Keratinocyte (primary cell): ENCODE results near the gene PSD2. TPM values are rescaled to one million over a fixed set of nuclear protein-coding genes. Genes with fewer than 3 reads are reported as not detected.

ENCODE experiments used
- DNase-seq: peaks from one replicate; pipeline ENCODE4 v3.0.0-alpha.2; 2011; ENCODE audit warnings: low read depth, missing footprints, low spot score
- FAIRE-seq: peaks from 2 replicates; lab custom pipeline; 2011; peaks lifted over from hg19 to GRCh38; lab: Jason Lieb, UNC
- H2AFZ ChIP-seq: 2 replicates; pipeline ENCODE4 v1.6.0; 2012; ENCODE audit warnings: low read length, control low read depth, inconsistent platforms; ENCODE audit not compliant: control insufficient read depth
- H3K27ac ChIP-seq: 2 replicates; pipeline ENCODE4 v1.5.1; 2011; ENCODE audit warnings: low read length; ENCODE audit not compliant: control insufficient read depth, insufficient read depth
- H3K27me3 ChIP-seq: 3 replicates; pipeline ENCODE4 v1.6.0; 2011; ENCODE audit warnings: low read length; ENCODE audit not compliant: control insufficient read depth, insufficient read depth; ENCODE audit errors: extremely low read depth
- H3K36me3 ChIP-seq, 2 experiments: 2 replicates in 1 of 2; 3 replicates in 1 of 2; pipeline ENCODE4 v1.5.1; 2011; ENCODE audit warnings: low read length in 2 of 2, mild to moderate bottlenecking in 1 of 2; ENCODE audit not compliant: control insufficient read depth in 2 of 2, insufficient read depth in 2 of 2; ENCODE audit errors: extremely low read depth in 1 of 2
- H3K4me1 ChIP-seq: 3 replicates; pipeline ENCODE4 v1.5.1; 2011; ENCODE audit warnings: low read length; ENCODE audit not compliant: control insufficient read depth, insufficient read depth; ENCODE audit errors: extremely low read depth
- H3K4me2 ChIP-seq: 3 replicates; pipeline ENCODE4 v1.6.0; 2011; ENCODE audit warnings: low read depth, low read length; ENCODE audit not compliant: control insufficient read depth, insufficient read depth; ENCODE audit errors: extremely low read depth
- H3K4me3 ChIP-seq, 3 experiments: fragments of 200-600 bp in 1 of 3; sonication (generic) in 1 of 3; 2 replicates in 2 of 3; 3 replicates in 1 of 3; pipeline ENCODE4 v1.5.1; 2011 to 2016; ENCODE audit warnings: low read length in 3 of 3, mild to moderate bottlenecking in 3 of 3, control low read depth in 2 of 3, inconsistent platforms in 1 of 3, low read depth in 1 of 3, mixed read lengths in 1 of 3, mixed run types in 1 of 3, moderate library complexity in 1 of 3; ENCODE audit not compliant: control insufficient read depth in 2 of 3, insufficient read depth in 2 of 3; ENCODE audit errors: extremely low read depth in 1 of 3
- H3K79me2 ChIP-seq: 2 replicates; pipeline ENCODE4 v1.6.0; 2012; ENCODE audit warnings: low read length; ENCODE audit not compliant: control insufficient read depth, insufficient read depth
- H3K9ac ChIP-seq: 3 replicates; pipeline ENCODE4 v1.6.0; 2011; ENCODE audit warnings: low read length; ENCODE audit not compliant: control insufficient read depth, insufficient read depth; ENCODE audit errors: extremely low read depth
- H3K9me1 ChIP-seq: 3 replicates; pipeline ENCODE4 v1.6.0; 2011; ENCODE audit warnings: low read length; ENCODE audit not compliant: control insufficient read depth, insufficient read depth; ENCODE audit errors: extremely low read depth
- H3K9me3 ChIP-seq: 2 replicates; pipeline ENCODE4 v1.5.1; 2012; ENCODE audit warnings: low read depth, low read length; ENCODE audit not compliant: control insufficient read depth
- H4K20me1 ChIP-seq: 3 replicates; pipeline ENCODE4 v1.6.0; 2011; ENCODE audit warnings: low read length; ENCODE audit not compliant: control insufficient read depth, insufficient read depth; ENCODE audit errors: extremely low read depth
- EZH2 ChIP-seq: IDR thresholded peaks from one replicate; pipeline ENCODE4 v1.6.1; 2012; ENCODE audit warnings: inconsistent platforms, mild to moderate bottlenecking, low read length, moderate library complexity
- dilution Hi-C: fragments of 300-500 bp; cut with MboI; formaldehyde crosslinking; loops from one replicate; pipeline ENCODE4 v1.7.0; 2020; ENCODE audit warnings: low sequenced_read_pairs; ENCODE audit not compliant: extremely low pct_ligation_motif_present
- polyA plus RNA-seq, 5 experiments: library from polyadenylated mRNA; depleted of rRNA in 3 of 5; stranded (reverse) in 3 of 5; stranded (forward) in 1 of 5; unstranded in 1 of 5; fragments of >200 nt; gene quantifications; 1 replicate in 1 of 5; 2 replicates in 3 of 5; 3 replicates in 1 of 5; pipeline versions ENCODE4 v1.2.1 to v1.2.3, GENCODE V29; 2011 to 2012; ENCODE audit warnings: missing spikeins in 2 of 5, low read depth in 1 of 5, low replicate concordance in 1 of 5
- TF ChIP-seq, protein P1 (sequence below), 3 experiments: IDR thresholded peaks in 1 of 3; conservative IDR thresholded peaks in 1 of 3; optimal IDR thresholded peaks in 1 of 3; 2 replicates in 2 of 3; 3 replicates in 1 of 3; pipeline versions ENCODE3 to v1.5.1; 2011; ENCODE audit warnings: low read length in 3 of 3, mild to moderate bottlenecking in 3 of 3, moderate library complexity in 2 of 3, control low read depth in 1 of 3, inconsistent platforms in 1 of 3; ENCODE audit not compliant: insufficient read depth in 2 of 3; ENCODE audit errors: extremely low read depth in 1 of 3

The PSD2 gene
- polyA plus RNA-seq, 1 donor (not counting 4 experiments of a cell fraction or from before 2014, with no cell fraction given): not detected

DNA sequence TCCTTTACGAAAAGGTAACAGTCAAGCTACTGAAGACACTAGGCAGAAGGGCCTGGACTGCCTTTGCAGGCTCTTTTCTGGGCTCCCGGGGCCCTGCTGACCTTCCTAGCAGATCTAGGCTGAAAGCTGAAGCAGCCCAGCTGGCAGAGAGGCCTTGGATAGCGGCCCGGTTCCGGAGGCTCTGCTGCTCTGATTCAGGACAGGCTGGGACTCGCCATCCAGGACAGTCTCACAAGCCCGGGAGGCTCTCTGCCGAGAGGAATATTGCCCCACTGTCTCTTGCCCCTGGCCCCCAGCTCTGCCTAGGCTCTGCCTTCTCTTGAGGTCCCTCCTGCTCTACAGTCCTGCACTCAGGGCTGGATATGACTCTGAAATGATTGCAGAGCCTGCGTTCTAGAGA, 67.8 kb downstream of the PSD2 start:
- H3K79me2 ChIP-seq: no peaks in the 10 kb centered on the region
- DNase-seq (no peak), FAIRE-seq (no peak)
- no peak overlapping the region for H3K27ac ChIP-seq
- peak overlapping the region; percentile 54 for H2AFZ ChIP-seq
- H3K9me1 ChIP-seq: no peaks in the 10 kb centered on the region
- no peaks in the 10 kb centered on the region for H3K9me3 ChIP-seq
- peak overlapping the region; percentile 42 for H3K4me2 ChIP-seq
- H3K4me1 ChIP-seq: peaks cover 17% of the 10 kb centered on the region
- H3K4me3 ChIP-seq: no peak overlapping the region
- dilution Hi-C loops: no loop called here
- no peaks in the 10 kb centered on the region for H4K20me1 ChIP-seq
- no peak overlapping the region for H3K9ac ChIP-seq
- no peaks in the 10 kb centered on the region for H3K36me3 ChIP-seq
- TF ChIP-seq, protein P1, sequence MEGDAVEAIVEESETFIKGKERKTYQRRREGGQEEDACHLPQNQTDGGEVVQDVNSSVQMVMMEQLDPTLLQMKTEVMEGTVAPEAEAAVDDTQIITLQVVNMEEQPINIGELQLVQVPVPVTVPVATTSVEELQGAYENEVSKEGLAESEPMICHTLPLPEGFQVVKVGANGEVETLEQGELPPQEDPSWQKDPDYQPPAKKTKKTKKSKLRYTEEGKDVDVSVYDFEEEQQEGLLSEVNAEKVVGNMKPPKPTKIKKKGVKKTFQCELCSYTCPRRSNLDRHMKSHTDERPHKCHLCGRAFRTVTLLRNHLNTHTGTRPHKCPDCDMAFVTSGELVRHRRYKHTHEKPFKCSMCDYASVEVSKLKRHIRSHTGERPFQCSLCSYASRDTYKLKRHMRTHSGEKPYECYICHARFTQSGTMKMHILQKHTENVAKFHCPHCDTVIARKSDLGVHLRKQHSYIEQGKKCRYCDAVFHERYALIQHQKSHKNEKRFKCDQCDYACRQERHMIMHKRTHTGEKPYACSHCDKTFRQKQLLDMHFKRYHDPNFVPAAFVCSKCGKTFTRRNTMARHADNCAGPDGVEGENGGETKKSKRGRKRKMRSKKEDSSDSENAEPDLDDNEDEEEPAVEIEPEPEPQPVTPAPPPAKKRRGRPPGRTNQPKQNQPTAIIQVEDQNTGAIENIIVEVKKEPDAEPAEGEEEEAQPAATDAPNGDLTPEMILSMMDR (optimal IDR thresholded peaks at IDR 0.05 in 1 of 3, IDR thresholded peaks at IDR 0.05 in 1 of 3, conservative IDR thresholded peaks at IDR 0.05 in 1 of 3; ENCODE audit: extremely low read depth in 1 of 3, insufficient read depth in 2 of 3, low read length in 3 of 3): no peak
- no peak for TF ChIP-seq EZH2
- H3K27me3 ChIP-seq: no peaks in the 10 kb centered on the region

DNA sequence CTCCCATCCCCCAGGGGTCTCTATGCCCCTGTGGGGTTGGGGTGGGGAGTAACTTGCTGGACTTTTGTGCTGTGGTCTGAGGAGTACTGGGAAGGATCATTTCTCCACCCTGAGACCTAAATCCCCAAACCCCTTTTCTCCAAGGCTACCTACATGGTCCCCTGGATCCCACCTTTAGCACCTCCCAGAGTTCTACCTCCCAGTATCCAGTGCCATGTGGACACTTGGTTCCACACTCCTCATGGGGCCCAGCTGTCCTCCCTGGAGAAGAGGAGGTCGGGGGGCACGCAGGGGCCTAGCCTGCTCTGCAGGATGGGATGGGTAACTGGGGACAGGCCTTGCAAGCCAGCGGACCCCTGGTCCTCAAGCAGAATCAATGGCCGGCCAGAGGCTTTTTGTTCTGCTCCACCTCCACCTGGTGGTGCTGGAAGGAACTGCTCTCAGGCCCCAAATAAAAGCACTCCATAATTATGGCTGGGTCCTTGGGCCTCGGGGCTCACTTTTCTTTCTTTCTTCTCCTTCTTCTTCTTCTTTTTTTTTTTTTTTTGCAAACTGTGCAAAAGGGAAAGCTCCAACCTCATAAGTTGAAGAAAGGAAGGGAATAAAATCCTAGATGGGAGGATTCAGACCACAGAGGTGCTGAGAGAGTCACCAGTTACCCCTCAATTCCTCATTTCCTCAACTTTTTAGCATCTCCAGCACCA, 68.4 kb downstream of the PSD2 start:
- H3K4me2 ChIP-seq: peak overlapping the region; percentile 42
- dilution Hi-C loops: no loop called here
- no peaks in the 10 kb centered on the region for H3K36me3 ChIP-seq
- H3K27ac ChIP-seq: no peak overlapping the region
- peaks cover 17% of the 10 kb centered on the region for H3K4me1 ChIP-seq
- H3K9ac ChIP-seq: no peak overlapping the region
- H3K9me3 ChIP-seq: no peaks in the 10 kb centered on the region
- H3K9me1 ChIP-seq: no peaks in the 10 kb centered on the region
- TF ChIP-seq, protein P1 (optimal IDR thresholded peaks at IDR 0.05 in 1 of 3, IDR thresholded peaks at IDR 0.05 in 1 of 3, conservative IDR thresholded peaks at IDR 0.05 in 1 of 3; ENCODE audit: extremely low read depth in 1 of 3, insufficient read depth in 2 of 3, low read length in 3 of 3): peak; percentile 71 to 91 (median 86)
- no peak for TF ChIP-seq EZH2
- no peaks in the 10 kb centered on the region for H3K79me2 ChIP-seq
- no peaks in the 10 kb centered on the region for H4K20me1 ChIP-seq
- no peaks in the 10 kb centered on the region for H3K27me3 ChIP-seq
- no peak overlapping the region for H2AFZ ChIP-seq
- H3K4me3 ChIP-seq: no peak overlapping the region
- FAIRE-seq (no peak), DNase-seq (no peak)
